Activated T-helper 1 cell treated with anti-CD3 and anti-CD28 coated beads, Interleukin-12 subunit alpha, Interleukin-12 subunit beta, Interleukin-2, Interleukin-4 antibody, amounts not matched to agents 30 ng/mL and 10 ng/mL and 1 ng/mL, durations not matched to agents 14 hours and 24 hours and 36 hours (primary cell): ENCODE data around the gene GRWD1. TPM values are rescaled to one million over a fixed set of nuclear protein-coding genes. Genes with fewer than 3 reads are reported as not detected.

Experiments
- DNase-seq: peaks from one replicate; pipeline ENCODE4 v3.0.0; 2021; ENCODE audit warnings: low spot score
- H3K27ac Mint-ChIP-seq: one replicate; pipeline ENCODE4 v1.8.0; 2021; ENCODE audit warnings: mild to moderate bottlenecking, mixed read lengths
- H3K27me3 Mint-ChIP-seq: one replicate; pipeline ENCODE4 v1.8.0; 2022; ENCODE audit warnings: mild to moderate bottlenecking, moderate library complexity, mixed read lengths; ENCODE audit not compliant: insufficient read depth
- H3K36me3 Mint-ChIP-seq: one replicate; pipeline ENCODE4 v1.8.0; 2021; ENCODE audit warnings: low read depth, mixed read lengths
- H3K4me1 Mint-ChIP-seq: one replicate; pipeline ENCODE4 v1.8.0; 2021; ENCODE audit warnings: low read depth, mixed read lengths
- H3K4me3 Mint-ChIP-seq: one replicate; pipeline ENCODE4 v1.8.0; 2021; ENCODE audit warnings: mild to moderate bottlenecking, moderate library complexity, mixed read lengths
- H3K9me3 Mint-ChIP-seq: one replicate; pipeline ENCODE4 v1.8.0; 2021; ENCODE audit warnings: mixed read lengths
- intact Hi-C: fragments of 100-400 bp; cut with micrococcal nuclease; formaldehyde crosslinking; loops from one replicate; pipeline ENCODE4 v1.15.1; 2024
- total RNA-seq: library from RNA; stranded (reverse); gene quantifications from 2 replicates; pipeline ENCODE4 v1.2.3, GENCODE V29; 2022

The GRWD1 gene
- total RNA-seq, 1 donor from 2014 or later, result 100 TPM

- H3K36me3 Mint-ChIP-seq, result no peaks in the 10 kb centered on the region
- intact Hi-C loops, result loop anchor here (1.0 to 2.0 kb wide), 4 partner anchors 8 to 33 kb away; partner anchors contain the start of gene CYTH2
- H3K4me3 Mint-ChIP-seq, result peak overlapping the region; percentile 54
- H3K27me3 Mint-ChIP-seq, result peaks cover 5% of the 10 kb centered on the region
- H3K9me3 Mint-ChIP-seq, result no peaks in the 10 kb centered on the region
- peak overlapping the region; percentile 62 for H3K27ac Mint-ChIP-seq
- DNase-seq, result peak; percentile 63
- H3K4me1 Mint-ChIP-seq, result peaks cover 6% of the 10 kb centered on the region
These were observed 55.9 kb downstream of the GRWD1 start for GRCh38 chr19:48501494-48502349.

DNA sequence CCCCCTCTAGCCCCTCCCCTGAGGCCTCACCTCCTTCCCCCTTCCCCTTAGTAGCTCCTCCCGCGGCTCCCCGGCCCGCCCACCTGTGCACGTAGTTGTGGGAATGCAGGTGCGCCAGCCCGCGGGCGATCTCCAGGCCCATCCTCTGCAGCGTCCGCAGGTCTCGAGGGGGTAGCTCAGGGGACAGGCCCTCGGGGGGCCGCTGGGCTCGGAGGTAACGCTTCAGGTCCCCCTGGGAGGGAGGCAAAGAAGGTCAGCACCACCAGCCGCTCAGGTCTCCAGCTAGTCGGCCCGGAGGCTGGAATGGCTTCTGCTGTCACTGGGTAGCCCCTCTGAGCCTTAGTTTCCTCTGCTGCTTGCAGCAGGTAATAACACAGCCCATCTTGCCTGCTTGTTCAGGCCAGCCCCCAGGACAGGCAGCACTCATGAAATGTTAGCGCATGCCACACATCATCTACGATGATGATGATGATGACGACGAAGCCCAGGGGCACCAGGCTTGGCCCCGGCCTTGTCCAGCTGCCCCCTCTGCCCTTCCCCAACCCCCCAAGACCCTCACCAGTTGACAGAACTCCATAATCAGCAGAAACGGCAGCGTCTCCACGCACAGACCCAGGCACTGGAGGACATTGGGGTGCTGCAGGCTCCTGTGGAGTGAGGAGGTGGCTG lies 56.7 kb downstream of the GRWD1 start:
- H3K27me3 Mint-ChIP-seq, result peaks cover 5% of the 10 kb centered on the region
- H3K9me3 Mint-ChIP-seq, result no peaks in the 10 kb centered on the region
- DNase-seq, result no peak
- no peak overlapping the region for H3K27ac Mint-ChIP-seq
- peaks cover under 1% of the 10 kb centered on the region for H3K36me3 Mint-ChIP-seq
- H3K4me1 Mint-ChIP-seq, result peaks cover 6% of the 10 kb centered on the region
- intact Hi-C loops, result loop anchor here (1.0 to 2.0 kb wide), 4 partner anchors 8 to 34 kb away; partner anchors contain the start of gene CYTH2
- H3K4me3 Mint-ChIP-seq, result peak overlapping the region; percentile 54

DNA sequence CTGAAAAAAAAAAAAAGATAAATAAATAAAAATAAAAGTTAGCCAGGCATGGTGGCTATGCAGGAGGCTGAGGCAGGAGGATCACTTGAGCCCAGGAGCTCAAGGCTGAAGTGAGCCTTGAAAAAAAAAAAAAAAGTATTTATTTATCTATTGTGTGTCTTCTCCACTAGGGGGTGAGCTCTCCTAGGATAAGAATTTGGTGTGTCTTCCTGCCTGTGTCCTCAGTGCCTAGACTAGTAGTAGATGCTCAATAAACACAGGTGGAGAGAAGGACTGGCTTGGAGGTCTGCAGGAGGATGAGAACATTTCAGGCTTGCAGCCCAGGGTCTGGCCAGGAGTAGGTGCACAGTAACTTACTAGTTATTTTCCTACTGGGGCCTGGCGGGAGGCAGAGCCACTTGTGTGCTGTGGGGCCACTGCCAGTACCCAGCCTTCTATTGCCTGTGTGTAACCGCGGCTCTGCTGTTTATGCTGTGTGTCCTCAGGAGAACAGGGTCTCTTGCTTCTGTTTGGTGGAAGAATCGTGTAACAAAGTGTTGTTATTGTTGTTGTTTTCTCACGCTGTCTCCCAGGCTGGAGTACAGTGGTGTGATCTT lies 60.5 kb downstream of the GRWD1 start:
- H3K4me3 Mint-ChIP-seq, result no peak overlapping the region
- peaks cover 2% of the 10 kb centered on the region for H3K27me3 Mint-ChIP-seq
- H3K36me3 Mint-ChIP-seq, result peaks cover 5% of the 10 kb centered on the region
- no peak overlapping the region for H3K27ac Mint-ChIP-seq
- no peaks in the 10 kb centered on the region for H3K9me3 Mint-ChIP-seq
- intact Hi-C loops, result loop anchor here (1.0 kb wide), 3 partner anchors 78 to 102 kb away; no protein-coding TSS in a partner anchor
- peaks cover 15% of the 10 kb centered on the region for H3K4me1 Mint-ChIP-seq
- DNase-seq, result no peak

Other genes with a start within 250 kb of the GRWD1 start
- gene CARD8, start 190.1 kb upstream of the GRWD1 start, total RNA-seq, result 117 and 130 TPM in 2 replicates
- 0.37 and 0.41 TPM in 2 replicates for gene ZNF114, start 175.9 kb upstream of the GRWD1 start, total RNA-seq
- gene EMP3, start 120.4 kb upstream of the GRWD1 start, total RNA-seq, result 249 and 253 TPM in 2 replicates
- 7.7 and 14.9 TPM in 2 replicates for gene TMEM143, start 82.0 kb upstream of the GRWD1 start, total RNA-seq
- gene SYNGR4, start 81.6 kb upstream of the GRWD1 start, total RNA-seq, result 0.61 TPM in 1 of 2 replicates, not detected in the other
- gene KDELR1, start 54.4 kb upstream of the GRWD1 start, total RNA-seq, result 70.9 and 74.2 TPM in 2 replicates
- 0.16 and 0.17 TPM in 2 replicates for gene GRIN2D, start 52.3 kb upstream of the GRWD1 start, total RNA-seq
- gene KCNJ14, start 9.6 kb downstream of the GRWD1 start, total RNA-seq, result 2.2 and 2.4 TPM in 2 replicates
- 35.9 and 37.1 TPM in 2 replicates for gene CYTH2, start 23.4 kb downstream of the GRWD1 start, total RNA-seq
- gene LMTK3, start 65.9 kb downstream of the GRWD1 start, total RNA-seq, result 2.0 and 3.1 TPM in 2 replicates
- gene SULT2B1, start 106.2 kb downstream of the GRWD1 start, total RNA-seq, result not detected in 2 replicates
- not detected in 2 replicates for gene SPACA4, start 160.8 kb downstream of the GRWD1 start, total RNA-seq
- 7.3 TPM in 2 replicates for gene FAM83E, start 169.1 kb downstream of the GRWD1 start, total RNA-seq
- gene RPL18, start 173.2 kb downstream of the GRWD1 start, total RNA-seq, result 1,774 and 1,780 TPM in 2 replicates
- 40.8 and 44.1 TPM in 2 replicates for gene SPHK2, start 173.5 kb downstream of the GRWD1 start, total RNA-seq
- gene DBP, start 191.4 kb downstream of the GRWD1 start, total RNA-seq, result 8.5 and 9.1 TPM in 2 replicates
- gene CA11, start 200.2 kb downstream of the GRWD1 start, total RNA-seq, result 13.0 and 13.9 TPM in 2 replicates
- gene NTN5, start 227.0 kb downstream of the GRWD1 start, total RNA-seq, result 0.44 and 0.54 TPM in 2 replicates
- gene FUT2, start 250.0 kb downstream of the GRWD1 start, total RNA-seq, result not detected in 2 replicates